ENCODE data around the gene TMEM145.
"Not testable (repeated sequence)": the region's sequence is repeated elsewhere in the genome, so short reads cannot be mapped to it uniquely, and the experiment has no call there.

Gene TMEM145

GRCh38 chr19:42313096-42313839 lies at the start of gene TMEM145:
Gene TMEM145 (plus strand): TSS chr19:42313309. CDS start chr19:42313377, 68 bp downstream.
- DNase-seq = no peak

- not testable (repeated sequence) for DNase-seq
Measured at GRCh38 chr19:42266105-42266504, 47.0 kb upstream of the TMEM145 start.

GRCh38 chr19:42266928-42267603 lies 46.0 kb upstream of the TMEM145 start:
- DNase-seq = not testable (repeated sequence)

DNA sequence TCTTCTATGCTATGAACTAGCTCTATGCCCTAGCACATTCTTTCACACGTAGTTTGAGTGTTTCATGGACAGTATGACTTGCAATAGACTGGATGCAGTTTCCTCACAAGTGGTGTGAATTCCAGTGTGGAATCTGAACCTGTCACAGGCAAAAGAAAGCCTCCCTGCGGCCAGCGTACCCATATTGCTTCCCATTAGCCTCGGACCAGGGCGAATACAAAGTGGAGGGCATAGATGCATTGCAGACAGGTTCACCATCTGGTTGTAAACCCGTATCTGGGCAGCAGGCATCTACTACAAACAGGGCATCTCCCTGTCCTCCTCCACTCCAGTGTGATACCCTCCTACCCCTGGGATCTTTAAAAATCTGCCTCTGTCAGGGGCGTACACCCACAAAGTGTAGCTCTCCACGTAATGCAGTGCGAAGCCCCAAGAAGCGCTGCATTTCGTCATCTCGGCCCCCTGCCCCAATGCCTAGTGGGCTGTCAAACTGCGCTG lies 45.4 kb upstream of the TMEM145 start:
- no peak for DNase-seq

DNA sequence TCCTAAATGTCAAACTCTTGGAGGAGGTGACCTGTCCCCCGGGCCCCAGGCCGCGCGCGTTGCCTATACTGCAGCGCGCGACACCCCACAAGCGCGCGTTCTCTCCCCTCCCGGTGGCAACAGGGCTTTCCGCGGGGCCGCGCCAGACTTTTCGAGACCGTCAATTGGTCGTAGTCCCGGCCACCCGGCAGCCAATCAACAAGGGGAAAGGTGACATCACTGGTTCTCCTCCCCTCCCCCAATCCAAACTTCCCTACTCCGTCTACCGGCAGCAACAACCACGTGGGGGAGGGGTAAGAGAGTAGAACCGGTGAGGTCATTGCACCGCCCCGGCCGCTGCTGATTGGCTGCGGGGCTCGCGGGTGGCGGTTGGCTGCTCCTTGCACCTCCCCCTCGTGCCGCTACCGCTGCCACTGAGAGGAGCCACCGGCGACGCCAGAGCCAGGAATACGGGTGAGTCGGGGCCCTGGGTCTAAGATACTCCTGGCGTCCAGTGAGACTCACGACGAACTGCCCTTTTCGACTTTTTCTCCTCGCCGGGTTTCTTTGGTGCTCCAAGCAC lies 44.9 kb upstream of the TMEM145 start:
- peak; percentile 100 for DNase-seq

- DNase-seq = peak; percentile 100
Measured at GRCh38 chr19:42268704-42269477, 44.2 kb upstream of the TMEM145 start, which contains the start of gene CIC. Gene CIC (plus strand): TSS chr19:42269252. CDS start chr19:42271784, 2,532 bp downstream.

DNA sequence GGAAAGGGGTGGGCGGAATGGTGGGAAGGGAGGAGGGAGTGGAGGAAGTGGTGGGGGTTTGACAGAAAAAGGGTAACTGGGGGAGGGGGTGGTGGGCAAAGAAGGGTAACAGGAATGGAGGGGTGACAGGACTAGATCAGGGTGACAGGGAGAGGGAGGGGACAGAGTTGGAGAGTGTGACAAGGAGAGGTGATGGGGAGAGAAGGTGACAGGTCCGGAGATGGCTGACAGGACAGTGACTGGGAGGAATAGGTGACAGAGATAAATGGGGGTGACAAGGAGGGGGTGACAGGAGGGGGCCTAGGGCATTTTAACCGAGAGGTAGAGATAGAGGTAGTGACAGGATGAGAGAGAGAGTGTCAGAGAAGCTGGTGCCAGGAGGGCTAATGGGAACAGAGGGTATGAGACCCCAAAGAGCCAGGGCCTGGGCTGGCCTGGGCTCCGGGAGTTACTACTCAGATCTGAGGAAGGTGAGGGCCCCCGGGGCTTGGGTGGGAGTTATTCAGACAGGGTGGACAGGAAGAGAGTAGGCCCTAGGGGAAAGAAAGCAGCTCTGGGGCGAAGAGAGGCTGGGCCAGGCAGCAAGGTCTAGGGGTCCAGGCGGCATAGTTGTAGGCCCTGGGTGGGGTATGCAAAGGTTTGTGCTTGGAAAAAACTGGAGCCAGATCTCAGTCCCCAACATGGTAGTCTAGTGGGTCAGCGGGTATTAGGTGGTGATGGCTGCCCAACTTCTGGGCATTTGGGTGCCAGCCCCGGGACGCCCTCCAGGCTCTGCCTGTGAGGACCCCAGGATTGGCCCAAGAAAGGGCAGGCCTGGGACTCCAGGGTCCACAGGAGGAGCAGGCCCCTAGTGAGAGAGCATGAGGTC lies 43.4 kb upstream of the TMEM145 start:
- DNase-seq = no peak

DNA sequence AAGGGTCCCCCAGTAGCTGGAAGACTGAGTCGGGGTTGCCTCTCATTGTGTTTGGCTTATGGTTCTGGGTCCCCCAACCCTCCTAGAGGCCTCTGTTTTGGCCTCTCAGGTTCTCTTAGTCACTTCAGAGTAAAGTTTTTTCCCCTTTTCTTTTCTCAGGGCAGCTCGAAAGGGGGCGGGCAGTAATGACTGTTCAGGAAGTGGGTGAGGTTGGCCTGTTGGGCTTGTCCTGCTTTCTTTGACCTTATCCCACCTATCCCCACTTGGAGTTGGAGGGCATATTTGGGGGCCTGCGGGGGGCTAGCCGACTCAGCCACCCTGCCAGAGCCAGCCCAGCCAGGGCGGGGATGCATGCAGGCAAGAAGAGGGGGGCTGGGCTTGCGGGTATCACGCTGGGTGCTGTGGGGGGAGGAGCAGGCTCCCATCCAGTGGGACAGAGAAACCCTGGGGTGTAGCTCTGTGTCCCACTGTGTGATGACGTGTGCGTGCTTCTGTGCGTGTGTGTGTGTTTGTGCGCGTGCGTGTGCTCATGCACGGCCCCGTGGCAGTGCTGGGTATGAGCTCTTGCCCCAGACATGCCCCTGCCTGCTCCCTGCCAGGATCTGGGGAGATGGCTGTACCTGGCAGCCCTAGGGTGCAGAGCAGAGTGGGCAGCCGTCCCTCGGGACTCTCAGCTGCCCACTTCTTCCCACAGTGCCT lies 42.6 kb upstream of the TMEM145 start:
- peak; percentile 78 for DNase-seq

DNA sequence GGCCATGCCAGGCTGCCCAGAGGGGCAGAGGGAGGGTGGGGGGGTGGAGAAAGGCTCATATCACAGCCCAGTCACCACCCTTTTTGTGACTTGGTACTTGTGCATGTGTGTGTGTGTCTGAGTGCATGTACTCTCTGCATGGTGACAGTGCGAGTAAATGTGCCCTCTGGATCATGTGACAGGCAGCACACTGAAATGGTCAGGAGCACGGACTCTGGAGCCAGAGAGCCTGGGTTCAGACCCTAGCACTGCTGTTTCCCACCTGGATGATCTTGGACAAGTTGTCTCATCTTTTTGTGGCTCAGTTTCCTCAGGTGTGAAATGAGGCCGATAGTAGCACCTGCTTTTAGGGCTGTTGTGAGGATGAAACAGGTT lies 42.1 kb upstream of the TMEM145 start:
- DNase-seq = no peak

GRCh38 chr19:42271861-42272534 lies 41.1 kb upstream of the TMEM145 start:
- no peak for DNase-seq

DNA sequence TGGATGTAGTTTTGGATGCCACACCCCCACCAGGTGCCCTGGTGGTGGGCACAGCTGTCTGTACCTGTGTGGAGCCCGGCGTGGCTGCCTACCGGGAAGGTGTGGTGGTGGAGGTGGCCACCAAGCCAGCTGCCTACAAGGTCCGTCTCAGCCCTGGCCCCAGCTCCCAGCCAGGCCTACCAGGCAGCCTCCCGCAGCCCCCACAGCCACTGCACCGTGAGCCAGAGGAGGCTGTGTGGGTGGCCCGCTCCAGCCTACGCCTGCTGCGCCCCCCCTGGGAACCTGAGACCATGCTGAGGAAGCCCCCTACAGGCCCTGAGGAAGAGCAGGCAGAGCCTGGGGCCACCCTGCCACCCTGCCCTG lies 40.6 kb upstream of the TMEM145 start:
- DNase-seq = no peak

GRCh38 chr19:42272989-42273406 lies 40.1 kb upstream of the TMEM145 start:
- DNase-seq = no peak

GRCh38 chr19:42273407-42274064 lies 39.6 kb upstream of the TMEM145 start:
- no peak for DNase-seq

DNA sequence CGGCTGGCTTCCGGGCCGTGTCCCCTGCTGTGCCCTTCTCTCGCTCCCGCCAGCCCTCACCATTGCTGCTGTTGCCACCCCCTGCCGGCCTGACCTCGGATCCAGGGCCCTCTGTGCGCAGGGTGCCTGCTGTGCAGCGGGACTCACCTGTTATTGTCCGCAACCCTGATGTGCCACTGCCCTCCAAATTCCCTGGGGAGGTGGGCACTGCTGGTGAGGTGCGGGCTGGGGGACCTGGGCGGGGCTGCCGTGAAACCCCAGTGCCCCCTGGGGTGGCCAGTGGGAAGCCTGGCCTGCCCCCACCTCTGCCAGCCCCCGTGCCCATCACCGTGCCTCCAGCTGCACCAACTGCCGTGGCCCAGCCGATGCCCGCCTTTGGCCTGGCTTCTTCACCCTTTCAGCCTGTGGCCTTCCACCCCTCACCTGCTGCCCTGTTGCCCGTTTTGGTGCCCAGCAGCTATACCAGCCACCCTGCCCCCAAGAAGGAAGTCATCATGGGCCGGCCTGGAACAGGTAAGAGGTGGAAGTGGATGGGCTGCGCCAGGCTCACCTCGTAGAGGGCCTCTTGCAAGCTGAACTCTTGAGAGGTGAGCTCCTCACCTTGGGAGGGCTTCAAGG lies 38.9 kb upstream of the TMEM145 start:
- DNase-seq = no peak

- DNase-seq = no peak
Measured at GRCh38 chr19:42275103-42275502, 38.0 kb upstream of the TMEM145 start.

DNA sequence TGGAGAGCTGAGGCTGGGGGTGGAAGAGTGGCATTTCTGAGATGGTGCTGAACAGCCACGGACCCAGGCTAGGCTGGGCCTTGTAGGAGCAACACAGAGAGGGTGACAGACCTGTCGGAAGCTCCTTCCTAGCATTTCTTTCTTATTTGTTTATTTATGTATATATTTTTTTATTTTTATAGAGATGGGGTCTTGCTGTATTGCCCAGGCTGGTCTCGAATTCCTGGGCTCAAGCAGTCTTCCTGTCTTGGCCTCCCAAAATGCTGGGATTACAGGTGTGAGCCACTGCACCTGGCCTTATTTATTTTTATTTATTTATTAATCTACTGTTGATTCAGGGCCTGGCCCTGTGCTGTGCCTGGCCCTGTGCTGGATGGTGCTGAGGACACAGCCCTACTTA lies 37.6 kb upstream of the TMEM145 start:
- DNase-seq = no peak

GRCh38 chr19:42276284-42276683 lies 36.8 kb upstream of the TMEM145 start:
- no peak for DNase-seq

DNA sequence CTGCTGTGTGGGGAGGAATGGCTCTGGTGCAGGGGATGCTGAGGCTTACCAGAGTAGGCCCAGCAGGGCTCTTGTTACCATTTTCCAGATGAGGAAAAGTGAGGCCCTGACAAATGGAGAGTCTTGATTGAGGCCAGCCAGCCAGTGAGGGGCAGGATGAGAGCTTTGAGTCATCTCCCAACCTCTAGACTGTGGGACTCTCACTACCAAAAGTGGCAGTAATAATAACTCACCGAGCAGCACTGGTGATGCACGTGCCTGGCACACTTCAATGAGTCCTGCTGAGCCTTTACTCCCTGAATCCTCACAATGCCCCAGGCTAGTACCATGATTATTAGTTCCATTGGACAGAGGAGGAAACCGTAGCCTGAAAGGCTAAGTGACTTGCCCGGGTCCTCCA lies 36.3 kb upstream of the TMEM145 start:
- DNase-seq = no peak

DNA sequence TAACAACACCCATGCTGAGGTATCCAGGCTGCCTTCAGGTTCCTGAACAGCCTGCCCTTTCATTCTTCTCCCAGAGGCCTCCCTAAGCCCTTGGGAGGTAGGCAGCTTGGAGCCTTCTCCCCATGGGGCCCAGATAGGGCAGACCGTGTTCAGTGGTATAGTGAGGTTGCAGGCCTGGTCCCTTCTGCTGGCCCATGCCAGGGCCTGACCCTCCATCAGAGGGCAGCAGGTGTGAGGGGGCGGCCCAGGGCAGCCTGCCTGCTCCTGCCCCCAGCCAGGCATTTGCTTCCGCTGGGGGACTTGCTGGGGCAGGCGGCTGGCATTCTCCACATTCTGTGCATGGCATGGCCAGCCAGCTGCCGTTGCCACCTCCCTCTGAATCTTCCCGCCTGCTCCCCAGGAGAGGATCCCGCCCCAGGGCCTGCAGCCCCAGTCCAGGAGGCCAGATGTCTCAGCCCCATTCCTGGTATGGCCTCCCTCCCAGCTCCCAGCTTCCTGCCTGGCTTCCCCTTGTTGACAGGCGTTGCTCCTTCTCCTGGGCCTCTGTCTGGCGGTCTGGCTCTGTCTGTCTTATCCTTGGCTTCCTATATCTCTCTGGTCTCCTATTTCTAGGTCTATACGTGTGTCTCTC lies 35.2 kb upstream of the TMEM145 start:
- DNase-seq = no peak
